ENCODE measurements around the gene WAS.

DNA sequence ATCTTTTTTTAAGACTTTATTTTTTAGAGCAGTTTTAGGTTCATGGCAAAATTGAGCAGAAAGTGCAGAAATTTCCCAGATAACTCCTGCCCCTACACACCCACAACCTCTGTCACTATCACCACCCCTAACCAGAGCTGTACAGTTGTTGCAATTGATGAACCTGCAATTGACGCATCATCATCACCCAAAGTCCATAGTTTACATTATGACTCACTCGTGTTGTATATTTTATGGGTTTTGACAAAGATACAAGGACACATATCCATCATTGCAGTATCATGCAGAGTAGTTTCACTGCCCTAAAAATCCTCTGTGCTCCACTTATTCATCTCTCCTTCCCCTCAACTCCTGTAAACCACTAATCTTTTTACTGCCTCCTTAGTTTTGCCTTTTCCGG lies 34.5 kb upstream of the WAS start:
- TF ChIP-seq TEAD4 (CRISPR knock-in tag; IDR thresholded peaks at IDR 0.05) (no peak), USF2 (CRISPR knock-in tag; IDR thresholded peaks at IDR 0.05) (no peak), CREB1 (CRISPR knock-in tag; IDR thresholded peaks at IDR 0.05) (no peak), CTCF (IDR thresholded peaks at IDR 0.05) (no peak), RELA (CRISPR knock-in tag; IDR thresholded peaks at IDR 0.05; ENCODE audit: borderline replicate concordance) (no peak), JUN (CRISPR knock-in tag; IDR thresholded peaks at IDR 0.05) (no peak), NFE2L1 (CRISPR knock-in tag; IDR thresholded peaks at IDR 0.05) (no peak), ZNF532 (CRISPR knock-in tag; IDR thresholded peaks at IDR 0.05; ENCODE audit: borderline replicate concordance) (no peak), ZNF121 (CRISPR knock-in tag; IDR thresholded peaks at IDR 0.05) (no peak)
- TF ChIP-seq, protein P1, sequence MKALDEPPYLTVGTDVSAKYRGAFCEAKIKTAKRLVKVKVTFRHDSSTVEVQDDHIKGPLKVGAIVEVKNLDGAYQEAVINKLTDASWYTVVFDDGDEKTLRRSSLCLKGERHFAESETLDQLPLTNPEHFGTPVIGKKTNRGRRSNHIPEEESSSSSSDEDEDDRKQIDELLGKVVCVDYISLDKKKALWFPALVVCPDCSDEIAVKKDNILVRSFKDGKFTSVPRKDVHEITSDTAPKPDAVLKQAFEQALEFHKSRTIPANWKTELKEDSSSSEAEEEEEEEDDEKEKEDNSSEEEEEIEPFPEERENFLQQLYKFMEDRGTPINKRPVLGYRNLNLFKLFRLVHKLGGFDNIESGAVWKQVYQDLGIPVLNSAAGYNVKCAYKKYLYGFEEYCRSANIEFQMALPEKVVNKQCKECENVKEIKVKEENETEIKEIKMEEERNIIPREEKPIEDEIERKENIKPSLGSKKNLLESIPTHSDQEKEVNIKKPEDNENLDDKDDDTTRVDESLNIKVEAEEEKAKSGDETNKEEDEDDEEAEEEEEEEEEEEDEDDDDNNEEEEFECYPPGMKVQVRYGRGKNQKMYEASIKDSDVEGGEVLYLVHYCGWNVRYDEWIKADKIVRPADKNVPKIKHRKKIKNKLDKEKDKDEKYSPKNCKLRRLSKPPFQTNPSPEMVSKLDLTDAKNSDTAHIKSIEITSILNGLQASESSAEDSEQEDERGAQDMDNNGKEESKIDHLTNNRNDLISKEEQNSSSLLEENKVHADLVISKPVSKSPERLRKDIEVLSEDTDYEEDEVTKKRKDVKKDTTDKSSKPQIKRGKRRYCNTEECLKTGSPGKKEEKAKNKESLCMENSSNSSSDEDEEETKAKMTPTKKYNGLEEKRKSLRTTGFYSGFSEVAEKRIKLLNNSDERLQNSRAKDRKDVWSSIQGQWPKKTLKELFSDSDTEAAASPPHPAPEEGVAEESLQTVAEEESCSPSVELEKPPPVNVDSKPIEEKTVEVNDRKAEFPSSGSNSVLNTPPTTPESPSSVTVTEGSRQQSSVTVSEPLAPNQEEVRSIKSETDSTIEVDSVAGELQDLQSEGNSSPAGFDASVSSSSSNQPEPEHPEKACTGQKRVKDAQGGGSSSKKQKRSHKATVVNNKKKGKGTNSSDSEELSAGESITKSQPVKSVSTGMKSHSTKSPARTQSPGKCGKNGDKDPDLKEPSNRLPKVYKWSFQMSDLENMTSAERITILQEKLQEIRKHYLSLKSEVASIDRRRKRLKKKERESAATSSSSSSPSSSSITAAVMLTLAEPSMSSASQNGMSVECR (CRISPR knock-in tag; IDR thresholded peaks at IDR 0.05; ENCODE audit: borderline replicate concordance): no peak
- TF ChIP-seq, protein P2, sequence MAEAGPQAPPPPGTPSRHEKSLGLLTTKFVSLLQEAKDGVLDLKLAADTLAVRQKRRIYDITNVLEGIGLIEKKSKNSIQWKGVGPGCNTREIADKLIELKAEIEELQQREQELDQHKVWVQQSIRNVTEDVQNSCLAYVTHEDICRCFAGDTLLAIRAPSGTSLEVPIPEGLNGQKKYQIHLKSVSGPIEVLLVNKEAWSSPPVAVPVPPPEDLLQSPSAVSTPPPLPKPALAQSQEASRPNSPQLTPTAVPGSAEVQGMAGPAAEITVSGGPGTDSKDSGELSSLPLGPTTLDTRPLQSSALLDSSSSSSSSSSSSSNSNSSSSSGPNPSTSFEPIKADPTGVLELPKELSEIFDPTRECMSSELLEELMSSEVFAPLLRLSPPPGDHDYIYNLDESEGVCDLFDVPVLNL (CRISPR knock-in tag; IDR thresholded peaks at IDR 0.05; ENCODE audit: borderline replicate concordance, low read depth): no peak

Data from WTC11 (cell line).